ENCODE measurements around the gene COPS7B.
"Not testable (repeated sequence)": the region's sequence is repeated elsewhere in the genome, so short reads cannot be mapped to it uniquely, and the experiment has no call there.

The COPS7B gene

DNA sequence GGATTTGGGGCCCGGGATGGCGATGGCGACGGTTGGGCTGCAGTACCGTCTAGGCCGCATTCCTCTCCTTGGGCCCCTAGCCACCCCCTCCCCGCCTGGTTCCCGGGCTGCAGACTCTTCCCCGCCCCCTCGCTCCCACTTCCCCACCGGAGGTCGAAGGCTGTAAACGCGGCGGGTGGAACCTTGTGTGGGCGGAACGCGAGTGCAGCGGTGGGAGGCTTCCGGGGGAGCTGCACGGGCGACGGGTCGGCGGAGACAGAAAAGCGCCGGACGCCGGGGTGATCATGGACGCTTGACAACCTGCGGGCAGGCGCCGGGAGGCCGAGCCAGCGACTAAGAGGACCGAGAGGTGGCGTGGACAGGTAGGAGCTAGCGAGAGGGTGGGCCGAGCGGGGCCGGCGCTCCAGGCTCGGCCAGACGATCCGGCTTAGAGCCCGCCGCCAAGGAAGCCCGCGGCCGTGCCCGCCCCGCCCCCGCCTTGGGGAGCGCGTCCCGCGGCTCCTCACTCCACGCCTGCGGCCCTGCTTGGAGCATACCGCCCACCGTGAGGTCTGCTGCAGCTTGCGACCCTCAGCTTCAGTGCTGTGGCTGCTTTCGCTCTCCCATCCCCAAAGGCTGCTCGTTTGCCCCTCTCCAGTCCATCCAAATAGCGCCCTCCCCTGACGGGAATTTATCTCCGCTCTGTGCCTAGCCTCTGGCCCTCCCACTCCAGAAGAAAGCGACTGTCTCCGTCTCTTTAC, at the start of gene COPS7B:
COPS7B (plus strand) TSS at position 269 of the 740 bp plus-strand sequence. CDS start 2,126 bp downstream, outside the sequence.
- peak; percentile 53 for DNase-seq

DNA sequence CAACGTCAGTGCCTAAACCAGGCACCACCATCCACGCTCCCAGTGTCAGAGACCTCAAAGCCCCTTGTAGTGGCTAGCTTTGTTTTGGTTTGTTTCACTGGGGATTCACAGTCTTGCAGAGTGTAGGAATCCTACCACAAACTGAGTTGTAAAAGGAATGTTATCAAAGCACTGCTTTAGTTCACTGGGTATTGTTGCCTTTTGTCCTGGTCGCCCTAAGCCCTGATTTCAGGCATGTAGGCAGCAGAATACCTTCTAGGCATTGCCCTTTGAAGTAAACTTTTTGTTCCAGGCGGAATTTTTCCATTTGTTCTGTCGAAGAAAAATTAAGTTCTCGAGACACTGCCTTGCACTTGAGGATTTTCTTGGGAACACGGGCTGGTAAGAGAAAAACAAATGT, 48.5 kb upstream of the COPS7B start:
- no peak for DNase-seq

DNA sequence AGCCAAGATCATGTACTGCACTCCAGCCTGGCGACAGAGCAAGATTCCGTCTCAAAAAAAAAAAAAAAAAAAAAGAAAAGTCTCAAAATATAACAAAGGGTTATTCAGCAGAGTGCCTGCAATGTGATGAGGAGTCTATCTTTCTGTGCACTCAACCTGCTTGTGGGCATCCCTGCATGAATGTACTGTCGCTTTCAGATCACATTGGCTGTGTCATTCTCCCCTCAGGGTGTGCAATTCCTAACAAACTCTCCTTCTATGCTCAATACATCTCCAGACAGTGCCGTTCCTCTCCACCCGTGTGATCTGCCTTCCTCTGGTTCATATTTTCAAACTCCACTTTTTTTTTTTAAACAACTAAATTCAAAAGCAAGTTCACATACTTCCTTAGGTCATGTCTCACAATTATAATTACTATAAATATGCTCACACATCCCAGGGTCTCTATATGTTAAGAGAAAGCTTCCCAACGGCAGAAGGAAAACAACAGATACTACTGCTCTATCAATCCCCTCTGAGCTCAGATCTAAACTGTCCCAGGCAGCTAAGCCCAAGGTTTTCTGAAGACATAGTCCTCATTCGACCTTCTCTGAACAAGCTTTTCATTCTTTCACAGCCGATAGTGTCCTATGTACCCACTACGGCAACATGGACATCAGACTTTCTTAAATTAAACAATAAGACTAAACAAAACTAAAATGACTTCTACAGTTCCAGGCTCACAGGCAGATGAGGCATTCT, 42.7 kb upstream of the COPS7B start:
- DNase-seq: no peak

DNA sequence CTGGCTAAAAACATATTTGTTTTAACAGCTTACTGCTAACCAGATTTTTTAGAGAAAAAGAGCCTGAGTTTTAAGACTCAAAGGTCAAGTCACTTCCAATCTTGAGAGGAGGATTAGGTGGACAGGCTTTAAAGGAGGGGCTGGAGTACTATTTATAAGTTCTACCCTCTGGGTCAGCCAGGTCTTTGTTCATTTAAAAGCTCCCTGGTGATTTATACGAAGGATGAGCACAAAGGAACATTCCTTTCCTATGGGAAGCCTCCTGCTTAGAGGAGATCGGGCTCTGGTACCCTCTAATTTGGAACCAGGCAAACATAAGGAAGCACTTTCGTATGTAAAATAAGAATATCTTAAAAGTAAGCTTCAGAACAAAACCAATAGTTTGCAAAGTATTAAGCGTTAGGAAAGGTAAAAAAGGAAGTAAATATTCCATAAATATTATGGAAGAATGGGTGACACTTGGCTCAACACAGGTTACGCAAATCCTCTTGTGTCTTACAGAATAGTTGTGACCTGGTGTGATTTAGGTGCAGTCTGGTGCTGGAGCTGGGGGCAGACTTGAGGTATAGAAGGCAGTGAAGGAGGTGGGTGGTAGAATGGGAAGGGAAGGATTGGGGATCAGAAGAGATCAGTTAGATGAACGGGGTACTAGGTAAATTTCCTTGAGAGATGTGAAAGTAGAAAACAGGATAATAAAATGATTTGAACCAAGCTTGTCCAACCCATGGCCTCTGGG, 40.8 kb upstream of the COPS7B start:
- no peak for DNase-seq

DNA sequence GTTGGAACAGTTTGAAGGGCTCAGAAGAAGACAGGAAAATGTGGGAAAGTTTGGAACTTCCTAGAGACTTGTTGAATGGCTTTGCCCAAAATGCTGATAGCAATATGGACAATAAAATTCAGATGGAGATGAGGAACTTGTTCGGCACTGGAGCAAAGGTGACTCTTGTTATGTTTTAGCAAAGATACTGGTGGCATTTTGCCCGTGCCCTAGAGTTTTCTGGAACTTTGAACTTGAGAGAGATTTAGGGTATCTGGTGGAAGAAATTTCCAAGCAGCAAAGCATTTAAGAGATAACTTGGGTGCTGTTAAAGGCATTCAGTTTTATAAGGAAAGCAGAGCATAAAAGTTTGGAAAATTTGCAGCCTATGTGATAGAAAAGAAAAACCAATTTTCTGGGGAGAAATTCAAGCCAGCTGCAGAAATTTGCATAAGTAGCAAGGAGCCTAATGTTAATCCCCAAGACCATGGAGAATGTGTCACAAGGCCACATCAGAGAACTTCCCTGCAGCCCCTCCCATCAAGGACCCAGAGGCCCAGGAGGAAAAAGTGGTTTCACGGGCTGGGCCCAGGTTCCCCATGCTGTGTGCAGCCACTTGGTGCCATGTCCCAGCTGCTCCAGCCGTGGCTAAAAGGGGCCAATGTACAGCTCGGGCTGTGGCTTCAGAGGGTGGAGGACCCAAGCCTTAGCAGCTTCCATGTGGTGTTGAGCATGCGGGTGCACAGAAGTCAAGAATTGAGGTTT, 37.9 kb upstream of the COPS7B start:
- not testable (repeated sequence) for DNase-seq

DNA sequence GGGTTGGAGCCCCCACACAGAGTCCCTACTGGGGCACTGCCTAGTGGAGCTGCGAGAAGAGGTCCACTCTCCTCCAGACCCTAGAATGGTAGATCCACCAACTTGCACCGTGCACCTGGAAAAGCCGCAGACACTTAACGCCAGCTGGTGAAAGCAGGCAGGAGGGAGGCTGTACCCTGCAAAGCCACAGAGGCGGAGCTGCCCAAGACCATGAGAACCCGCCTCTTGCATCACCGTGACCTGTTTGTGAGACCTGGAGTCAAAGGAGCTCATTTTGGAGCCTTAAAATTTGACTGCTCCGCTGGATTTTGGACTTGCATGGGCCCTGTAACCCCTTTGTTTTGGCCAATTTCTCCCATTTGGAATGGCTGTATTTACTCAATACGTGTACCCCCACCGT, 37.2 kb upstream of the COPS7B start:
- DNase-seq: not testable (repeated sequence)

DNA sequence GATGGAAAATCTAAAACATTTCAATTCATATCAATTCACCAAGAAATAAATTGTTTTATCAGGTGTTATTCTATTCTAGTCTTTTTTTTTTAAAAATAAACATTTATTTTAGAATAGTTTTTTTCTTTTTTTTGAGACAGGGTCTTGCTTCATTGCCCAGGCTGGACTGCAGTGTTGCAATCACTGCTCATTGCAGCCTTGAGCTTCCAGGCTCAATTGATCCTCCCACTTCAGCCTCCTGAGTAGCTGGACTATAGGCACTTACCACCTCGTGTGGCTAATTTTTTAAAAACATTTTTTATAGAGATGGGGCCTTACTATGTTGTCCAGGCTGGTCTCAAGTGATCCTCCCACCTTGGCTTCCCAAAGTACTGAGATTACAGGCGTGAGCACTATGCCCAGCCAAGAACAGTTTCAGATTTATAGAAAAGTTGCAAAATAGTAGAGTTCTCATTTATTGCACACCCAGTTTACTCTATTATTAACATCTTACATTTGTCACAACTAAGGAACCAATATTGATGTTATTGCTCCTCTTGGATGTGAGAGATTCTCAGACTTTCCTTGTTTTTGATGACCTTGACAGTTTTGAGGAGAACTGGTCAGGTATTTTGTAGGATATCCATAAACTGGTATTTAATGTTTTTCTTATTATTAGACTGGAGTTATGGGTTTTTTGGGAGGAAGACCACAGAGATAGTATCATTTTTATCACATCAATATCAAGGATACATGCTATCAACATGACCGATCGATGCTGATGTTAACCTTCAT, 35.0 kb upstream of the COPS7B start:
- DNase-seq: no peak

DNA sequence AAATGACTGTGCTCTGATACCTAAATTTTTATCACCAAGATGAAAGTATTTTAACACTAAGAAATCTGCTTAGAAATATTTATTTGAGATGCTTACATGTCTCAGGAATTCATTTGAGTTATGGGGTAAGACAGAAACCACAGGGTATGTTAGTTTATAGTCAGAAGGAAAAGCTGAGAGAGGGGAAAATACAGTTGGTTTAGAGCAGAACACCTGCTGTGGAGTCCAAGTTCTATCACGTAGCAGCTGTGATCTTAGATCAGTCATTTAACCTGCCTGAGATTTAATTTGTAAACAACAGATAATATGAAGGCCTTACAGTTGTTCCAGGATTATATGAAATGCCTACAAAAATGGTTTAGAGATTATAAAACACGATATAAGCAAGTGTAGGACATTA, 34.2 kb upstream of the COPS7B start:
- DNase-seq: no peak

DNA sequence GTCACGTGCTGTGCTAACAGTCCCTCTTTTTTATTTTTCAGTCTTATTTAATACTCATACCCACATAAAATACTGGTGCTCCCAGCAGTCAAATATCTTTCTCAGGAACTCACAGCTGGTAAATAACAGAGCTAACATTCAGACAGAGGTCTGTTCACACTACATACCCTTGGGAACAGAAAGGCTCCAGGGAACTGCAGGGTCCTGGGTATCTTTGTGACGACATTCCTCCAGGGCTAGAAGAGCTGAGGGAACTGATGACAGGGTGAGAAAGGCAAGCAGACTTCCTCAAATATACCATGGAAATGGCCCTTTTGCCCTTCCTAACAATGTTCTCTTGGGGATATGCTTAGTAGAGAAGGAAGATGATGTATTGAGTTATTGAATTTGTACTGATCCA, 24.5 kb upstream of the COPS7B start:
- no peak for DNase-seq

DNA sequence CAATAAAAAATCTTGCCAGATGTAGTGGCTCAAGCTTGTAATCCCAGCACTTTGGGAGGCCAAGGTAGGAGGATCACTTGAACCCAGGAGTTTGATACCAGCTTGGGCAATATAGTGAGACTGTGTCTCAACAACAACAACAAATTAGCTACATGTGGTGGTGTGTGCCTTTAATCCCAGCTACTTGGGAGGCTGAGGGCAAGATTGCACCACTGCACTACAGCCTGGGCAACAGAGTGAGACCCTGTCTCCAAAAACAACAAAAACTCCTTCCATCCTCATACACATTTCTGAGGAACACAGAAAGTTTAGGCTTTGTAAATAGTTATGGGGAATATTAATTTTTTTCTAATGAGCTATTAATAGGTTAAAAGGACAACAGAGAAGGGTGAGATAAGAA, 22.1 kb upstream of the COPS7B start:
- no peak for DNase-seq

DNA sequence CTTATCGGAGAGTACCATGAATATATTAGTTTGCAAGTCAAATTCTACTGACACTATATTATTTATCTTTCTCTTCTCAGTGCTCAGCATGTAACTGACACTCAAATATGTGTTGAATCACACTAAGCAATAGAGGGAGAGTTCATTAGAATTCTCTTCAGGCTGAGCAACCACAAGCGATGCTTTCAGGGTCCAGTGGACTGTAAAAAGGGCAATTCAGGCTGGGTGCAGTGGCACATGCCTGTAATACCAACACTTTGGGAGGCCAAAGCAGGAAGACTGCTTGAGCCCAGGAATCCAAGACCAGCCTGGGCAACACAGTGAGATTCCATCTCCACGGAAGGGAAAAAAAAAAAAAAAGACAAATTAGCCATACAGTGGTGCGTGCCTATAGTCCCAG, 21.5 kb upstream of the COPS7B start:
- DNase-seq: no peak

DNA sequence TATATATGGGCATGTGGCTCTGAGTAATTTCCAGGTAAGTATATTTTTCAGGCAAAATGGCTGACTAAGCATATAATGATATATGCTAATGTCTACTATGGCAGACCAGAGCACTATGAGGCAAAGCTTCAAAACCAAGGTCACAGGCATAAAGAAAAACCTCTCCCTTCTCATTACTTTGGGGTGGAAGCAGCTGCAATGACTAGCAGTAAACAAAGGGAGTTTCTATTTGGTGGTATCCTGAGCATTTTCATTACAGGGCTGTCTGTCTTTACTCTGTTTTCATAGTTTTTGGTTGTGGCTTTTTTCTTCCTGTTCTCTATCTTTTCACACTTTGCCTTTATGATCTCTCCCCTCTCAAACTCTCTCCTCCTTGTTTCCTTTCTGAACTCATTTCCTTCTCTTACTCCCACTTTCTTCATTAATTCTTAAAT, 20.7 kb upstream of the COPS7B start:
- no peak for DNase-seq

DNA sequence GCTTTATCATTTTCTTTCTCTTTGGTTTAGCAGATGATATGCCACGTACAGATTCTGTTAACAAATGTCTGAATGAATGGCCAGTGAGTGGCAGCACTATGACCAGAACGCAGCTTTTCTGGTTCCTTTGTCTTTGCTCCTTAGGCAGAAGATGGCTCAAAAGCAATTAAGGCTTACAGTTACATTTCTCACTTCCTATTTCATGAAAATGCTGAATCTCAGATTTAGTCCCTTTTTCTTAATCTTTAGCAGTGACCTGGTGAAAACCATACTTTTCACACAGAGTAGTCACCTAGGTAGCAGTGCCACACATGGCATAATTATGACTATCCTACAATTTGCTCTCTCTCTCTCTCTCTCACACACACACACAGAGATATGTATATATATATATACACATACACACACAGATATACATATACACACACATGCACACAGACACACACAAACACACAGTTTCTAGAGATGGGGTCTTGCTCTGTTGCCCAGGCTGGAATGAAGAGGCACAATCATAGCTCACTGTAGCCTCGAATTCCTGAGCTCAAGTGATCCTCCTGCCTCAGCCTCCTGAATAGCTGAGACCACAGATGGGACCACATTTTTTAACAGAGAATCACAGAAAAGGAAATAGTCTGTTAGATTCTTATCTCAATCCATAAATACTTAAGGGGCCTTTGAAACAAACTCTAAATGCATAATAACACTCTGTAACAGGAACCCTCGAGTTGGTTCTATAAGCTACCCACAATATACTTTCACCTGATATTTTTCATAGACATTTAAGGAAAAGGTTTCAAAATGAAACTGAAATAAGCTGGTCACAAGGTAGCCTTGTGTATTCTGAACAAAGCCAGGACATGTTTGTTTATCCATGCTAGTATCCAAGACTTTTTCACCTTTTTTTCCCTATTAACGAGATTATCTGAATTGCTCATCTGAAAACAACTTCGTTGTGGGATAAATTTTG, 16.8 kb upstream of the COPS7B start:
- no peak for DNase-seq

DNA sequence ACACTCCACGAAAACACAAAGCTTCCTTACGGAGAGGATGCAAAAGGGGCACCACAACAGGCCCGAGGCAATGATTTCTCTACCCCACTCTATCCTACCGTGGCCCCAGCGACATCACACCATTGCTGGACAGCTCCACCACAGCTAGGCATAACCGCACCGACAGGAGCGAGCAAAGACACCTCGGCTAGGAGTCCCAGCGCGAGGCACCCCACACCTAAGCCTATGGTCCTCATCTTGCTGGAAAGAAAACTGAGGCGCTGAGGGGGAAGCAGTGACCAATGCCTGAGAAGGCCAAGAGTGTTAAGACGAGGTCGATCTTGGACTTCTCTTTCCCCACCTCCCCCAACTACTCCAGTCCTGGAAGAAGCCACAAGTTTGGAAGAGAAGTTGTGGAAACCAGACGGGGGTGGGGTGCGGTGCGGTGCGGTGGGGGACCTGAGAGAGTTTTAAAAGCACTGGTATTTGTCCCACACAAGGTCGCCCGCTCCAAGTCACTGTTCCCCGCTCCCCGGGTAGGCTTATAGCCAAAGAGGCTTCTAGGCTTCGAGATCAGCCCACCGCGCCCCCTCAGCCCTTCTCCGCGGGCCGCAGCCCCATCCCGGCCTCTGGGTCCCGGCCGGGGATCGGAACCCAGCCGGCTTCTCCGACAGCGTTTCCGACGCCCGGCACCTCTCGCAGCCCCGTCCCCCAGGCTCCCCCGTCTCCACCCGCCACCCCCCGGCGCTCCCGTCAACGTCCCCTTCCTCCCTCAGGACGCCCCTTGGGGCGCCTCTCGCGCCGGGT, 5.9 kb upstream of the COPS7B start:
- DNase-seq: no peak

DNA sequence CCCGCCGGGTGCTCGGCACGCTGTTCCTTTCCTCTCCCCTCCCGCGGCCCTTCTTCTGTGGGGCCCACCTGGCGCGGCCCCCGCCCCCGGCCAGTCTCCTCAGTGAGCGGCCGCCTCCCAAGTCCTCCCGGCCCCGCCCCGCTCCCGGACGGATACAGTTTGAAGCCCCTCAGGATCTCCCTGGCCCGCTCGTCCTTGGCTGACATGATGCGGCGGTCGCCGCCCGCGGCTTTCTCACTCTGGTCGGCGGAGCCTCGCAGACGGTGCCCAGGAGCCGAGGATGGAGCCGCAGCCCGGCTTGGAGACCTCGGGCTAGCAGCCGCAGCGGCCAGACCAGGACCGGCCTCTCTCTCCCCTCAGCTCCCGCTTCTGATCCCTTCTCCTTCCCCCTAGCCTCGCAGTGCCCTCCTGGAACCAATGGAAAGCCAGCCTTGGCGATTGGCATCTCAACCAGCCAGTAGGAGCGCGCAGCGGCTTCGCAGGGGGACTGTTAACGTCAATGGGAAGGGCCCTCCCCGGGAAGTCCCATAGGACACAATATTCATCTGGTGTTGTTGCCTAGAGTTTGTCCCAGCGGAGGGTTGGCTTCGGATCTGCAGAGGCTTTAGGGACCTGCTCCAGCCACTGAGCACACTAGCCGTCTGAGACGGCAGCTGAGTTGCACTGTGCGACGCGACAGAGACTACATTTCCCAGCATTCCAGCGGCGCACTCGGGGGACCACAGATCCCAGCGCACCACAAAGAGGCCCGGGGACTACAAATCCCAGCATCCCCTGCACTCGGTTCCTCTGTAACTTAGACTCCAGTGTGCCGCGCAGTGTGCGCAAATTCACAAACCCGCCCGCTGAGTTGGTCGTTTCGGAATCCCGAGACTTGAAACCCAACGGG, 5.1 kb upstream of the COPS7B start, which contains the start of gene PDE6D:
PDE6D (minus strand) TSS at position 374 of the 889 bp plus-strand sequence; CDS start at position 206, 168 bp downstream.
- peak; percentile 73 for DNase-seq

DNA sequence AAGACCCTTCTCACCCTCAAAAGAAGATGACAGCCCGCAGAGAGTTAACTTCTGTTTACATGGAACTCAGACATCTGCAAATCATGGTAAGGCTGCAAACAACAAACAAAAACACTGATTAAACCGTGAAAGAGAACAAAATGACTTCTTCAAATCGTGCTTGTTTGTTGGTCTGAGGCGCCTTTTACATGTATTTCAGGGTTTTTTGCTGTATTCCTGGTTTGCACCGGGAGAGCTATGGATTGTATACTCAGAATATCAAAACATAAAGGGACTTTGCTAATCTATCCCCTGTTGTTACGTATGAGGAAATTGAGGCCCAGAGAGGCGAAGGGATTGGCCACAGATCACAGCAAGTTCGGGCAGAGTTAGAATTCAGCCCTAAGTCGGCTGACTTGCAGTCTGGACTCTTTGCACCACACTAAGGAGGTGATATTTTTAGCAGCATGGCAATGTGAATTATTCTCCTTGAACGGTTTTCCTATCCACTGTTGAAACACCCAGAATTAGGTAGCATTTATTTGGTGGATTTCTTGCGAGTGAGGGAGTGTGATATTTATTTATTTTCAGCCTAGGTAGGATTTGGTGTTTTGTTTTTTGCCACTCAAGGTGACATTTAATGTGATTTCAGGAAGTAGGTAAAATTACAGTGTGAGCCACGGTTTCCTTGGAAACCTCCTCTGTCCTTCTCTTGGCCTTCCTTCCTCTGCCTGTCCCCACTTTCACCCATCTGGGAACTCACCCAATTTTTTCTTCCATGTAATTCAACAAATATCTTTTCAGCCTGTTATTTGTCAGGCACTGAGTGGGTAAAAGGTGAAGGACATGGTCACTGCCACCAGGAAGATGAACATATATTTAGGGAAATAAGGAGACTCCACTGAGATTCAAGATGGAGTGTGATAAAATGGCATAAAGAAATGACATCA, 4.2 kb upstream of the COPS7B start:
- no peak for DNase-seq

DNA sequence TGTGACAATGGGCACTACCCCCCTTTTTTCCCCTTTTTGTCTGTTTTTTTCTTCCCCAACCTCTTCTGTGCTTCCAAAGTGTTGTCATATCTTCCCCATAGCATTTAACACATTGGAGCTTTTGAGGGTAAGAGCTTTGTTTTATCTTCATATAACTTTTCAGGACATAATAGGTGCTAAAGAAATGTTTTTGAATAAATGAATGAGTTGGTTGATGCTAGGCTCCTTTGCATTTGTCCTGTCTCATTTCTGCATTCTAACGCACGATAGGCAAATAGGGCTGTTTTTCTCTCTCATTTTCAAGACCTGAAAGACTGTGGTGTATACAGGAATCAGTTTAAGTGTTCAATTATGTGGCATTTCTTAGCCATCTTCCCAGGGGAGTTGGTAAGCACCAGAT, 832 bp upstream of the COPS7B start:
- DNase-seq: no peak

DNA sequence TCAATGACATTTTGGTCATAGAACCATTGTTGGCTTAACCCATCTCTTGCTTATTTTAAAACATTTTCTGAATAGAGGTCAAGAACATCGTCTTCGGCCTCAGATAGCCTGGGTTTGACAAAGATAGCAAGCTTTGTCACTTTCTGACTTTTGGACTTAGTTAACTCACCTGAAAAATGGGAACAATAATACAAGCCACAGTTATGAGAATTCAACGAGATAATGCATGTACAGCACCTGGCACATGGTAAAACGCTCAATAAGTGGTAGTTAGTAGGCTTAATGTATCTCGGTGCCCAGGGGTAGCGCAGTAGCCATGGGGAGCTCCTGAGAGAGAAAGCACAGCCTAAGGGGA, 446 bp upstream of the COPS7B start:
- DNase-seq: no peak

Data from NCI-H1048 (cell line).